ENCODE data around the gene MVD.

DNA sequence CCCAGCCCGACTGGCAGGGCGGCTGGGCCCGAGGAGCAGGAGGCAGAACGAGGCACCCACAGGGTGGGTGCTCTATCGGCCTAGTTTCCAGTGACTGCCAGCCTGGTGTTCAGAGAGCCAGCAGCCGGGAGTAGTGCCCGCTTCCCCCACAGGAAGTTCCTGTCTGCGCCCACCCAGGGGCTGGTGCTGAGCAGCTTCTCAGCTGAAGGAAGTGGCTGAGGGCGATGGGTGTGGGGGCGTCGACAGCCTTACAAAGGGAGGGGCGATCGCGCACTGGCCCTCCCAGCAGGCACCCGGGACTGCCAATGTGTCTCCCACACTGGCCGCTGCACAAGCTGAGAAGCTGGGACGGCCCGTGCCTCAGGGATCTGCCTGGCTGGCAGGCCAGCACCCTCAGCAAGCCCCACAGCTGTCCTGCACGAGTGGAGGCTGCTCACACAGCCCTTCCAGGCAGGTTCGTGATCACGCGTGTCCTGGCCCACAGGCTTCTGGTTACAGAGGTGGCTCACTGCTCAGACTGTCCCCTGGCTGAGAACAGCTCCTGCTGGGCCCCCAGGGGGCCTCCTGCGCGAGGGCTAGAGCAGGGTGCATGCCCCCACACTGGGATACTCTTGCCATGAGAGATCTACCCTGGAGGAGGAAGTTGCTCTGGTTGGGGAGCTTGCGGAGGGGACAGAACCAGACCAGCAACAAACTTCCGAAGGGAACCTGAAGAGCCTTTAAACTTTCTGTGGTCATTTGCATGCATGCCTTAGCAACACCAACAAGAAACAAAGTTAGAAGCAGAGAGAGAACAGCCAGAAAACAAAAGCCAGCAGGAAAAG lies 40.8 kb upstream of the MVD start:
- TF ChIP-seq, protein P1, sequence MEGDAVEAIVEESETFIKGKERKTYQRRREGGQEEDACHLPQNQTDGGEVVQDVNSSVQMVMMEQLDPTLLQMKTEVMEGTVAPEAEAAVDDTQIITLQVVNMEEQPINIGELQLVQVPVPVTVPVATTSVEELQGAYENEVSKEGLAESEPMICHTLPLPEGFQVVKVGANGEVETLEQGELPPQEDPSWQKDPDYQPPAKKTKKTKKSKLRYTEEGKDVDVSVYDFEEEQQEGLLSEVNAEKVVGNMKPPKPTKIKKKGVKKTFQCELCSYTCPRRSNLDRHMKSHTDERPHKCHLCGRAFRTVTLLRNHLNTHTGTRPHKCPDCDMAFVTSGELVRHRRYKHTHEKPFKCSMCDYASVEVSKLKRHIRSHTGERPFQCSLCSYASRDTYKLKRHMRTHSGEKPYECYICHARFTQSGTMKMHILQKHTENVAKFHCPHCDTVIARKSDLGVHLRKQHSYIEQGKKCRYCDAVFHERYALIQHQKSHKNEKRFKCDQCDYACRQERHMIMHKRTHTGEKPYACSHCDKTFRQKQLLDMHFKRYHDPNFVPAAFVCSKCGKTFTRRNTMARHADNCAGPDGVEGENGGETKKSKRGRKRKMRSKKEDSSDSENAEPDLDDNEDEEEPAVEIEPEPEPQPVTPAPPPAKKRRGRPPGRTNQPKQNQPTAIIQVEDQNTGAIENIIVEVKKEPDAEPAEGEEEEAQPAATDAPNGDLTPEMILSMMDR (conservative IDR thresholded peaks at IDR 0.05; ENCODE audit: low read depth in 2 of 2): no peak
- TF ChIP-seq POLR2AphosphoS5 (IDR thresholded peaks at IDR 0.05; ENCODE audit: low read depth) (no peak), EZH2 (IDR thresholded peaks at IDR 0.05; ENCODE audit: low read depth, unreplicated experiment) (no peak), NANOG (IDR thresholded peaks at IDR 0.05; ENCODE audit: borderline replicate concordance) (no peak), ZNF331 (CRISPR knock-in tag; IDR thresholded peaks at IDR 0.05; ENCODE audit: low read depth) (no peak), EZH2phosphoT487 (IDR thresholded peaks at IDR 0.05; ENCODE audit: unreplicated experiment) (no peak), CREB1 (CRISPR knock-in tag; IDR thresholded peaks at IDR 0.05; ENCODE audit: low read depth) (no peak), JUNB (IDR thresholded peaks at IDR 0.05; ENCODE audit: unreplicated experiment) (no peak)
- TF ChIP-seq, protein P2, sequence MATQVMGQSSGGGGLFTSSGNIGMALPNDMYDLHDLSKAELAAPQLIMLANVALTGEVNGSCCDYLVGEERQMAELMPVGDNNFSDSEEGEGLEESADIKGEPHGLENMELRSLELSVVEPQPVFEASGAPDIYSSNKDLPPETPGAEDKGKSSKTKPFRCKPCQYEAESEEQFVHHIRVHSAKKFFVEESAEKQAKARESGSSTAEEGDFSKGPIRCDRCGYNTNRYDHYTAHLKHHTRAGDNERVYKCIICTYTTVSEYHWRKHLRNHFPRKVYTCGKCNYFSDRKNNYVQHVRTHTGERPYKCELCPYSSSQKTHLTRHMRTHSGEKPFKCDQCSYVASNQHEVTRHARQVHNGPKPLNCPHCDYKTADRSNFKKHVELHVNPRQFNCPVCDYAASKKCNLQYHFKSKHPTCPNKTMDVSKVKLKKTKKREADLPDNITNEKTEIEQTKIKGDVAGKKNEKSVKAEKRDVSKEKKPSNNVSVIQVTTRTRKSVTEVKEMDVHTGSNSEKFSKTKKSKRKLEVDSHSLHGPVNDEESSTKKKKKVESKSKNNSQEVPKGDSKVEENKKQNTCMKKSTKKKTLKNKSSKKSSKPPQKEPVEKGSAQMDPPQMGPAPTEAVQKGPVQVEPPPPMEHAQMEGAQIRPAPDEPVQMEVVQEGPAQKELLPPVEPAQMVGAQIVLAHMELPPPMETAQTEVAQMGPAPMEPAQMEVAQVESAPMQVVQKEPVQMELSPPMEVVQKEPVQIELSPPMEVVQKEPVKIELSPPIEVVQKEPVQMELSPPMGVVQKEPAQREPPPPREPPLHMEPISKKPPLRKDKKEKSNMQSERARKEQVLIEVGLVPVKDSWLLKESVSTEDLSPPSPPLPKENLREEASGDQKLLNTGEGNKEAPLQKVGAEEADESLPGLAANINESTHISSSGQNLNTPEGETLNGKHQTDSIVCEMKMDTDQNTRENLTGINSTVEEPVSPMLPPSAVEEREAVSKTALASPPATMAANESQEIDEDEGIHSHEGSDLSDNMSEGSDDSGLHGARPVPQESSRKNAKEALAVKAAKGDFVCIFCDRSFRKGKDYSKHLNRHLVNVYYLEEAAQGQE (IDR thresholded peaks at IDR 0.05; ENCODE audit: unreplicated experiment): no peak
- TF ChIP-seq, protein P3, sequence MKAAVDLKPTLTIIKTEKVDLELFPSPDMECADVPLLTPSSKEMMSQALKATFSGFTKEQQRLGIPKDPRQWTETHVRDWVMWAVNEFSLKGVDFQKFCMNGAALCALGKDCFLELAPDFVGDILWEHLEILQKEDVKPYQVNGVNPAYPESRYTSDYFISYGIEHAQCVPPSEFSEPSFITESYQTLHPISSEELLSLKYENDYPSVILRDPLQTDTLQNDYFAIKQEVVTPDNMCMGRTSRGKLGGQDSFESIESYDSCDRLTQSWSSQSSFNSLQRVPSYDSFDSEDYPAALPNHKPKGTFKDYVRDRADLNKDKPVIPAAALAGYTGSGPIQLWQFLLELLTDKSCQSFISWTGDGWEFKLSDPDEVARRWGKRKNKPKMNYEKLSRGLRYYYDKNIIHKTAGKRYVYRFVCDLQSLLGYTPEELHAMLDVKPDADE (IDR thresholded peaks at IDR 0.05): no peak
- TF ChIP-seq, protein P4, sequence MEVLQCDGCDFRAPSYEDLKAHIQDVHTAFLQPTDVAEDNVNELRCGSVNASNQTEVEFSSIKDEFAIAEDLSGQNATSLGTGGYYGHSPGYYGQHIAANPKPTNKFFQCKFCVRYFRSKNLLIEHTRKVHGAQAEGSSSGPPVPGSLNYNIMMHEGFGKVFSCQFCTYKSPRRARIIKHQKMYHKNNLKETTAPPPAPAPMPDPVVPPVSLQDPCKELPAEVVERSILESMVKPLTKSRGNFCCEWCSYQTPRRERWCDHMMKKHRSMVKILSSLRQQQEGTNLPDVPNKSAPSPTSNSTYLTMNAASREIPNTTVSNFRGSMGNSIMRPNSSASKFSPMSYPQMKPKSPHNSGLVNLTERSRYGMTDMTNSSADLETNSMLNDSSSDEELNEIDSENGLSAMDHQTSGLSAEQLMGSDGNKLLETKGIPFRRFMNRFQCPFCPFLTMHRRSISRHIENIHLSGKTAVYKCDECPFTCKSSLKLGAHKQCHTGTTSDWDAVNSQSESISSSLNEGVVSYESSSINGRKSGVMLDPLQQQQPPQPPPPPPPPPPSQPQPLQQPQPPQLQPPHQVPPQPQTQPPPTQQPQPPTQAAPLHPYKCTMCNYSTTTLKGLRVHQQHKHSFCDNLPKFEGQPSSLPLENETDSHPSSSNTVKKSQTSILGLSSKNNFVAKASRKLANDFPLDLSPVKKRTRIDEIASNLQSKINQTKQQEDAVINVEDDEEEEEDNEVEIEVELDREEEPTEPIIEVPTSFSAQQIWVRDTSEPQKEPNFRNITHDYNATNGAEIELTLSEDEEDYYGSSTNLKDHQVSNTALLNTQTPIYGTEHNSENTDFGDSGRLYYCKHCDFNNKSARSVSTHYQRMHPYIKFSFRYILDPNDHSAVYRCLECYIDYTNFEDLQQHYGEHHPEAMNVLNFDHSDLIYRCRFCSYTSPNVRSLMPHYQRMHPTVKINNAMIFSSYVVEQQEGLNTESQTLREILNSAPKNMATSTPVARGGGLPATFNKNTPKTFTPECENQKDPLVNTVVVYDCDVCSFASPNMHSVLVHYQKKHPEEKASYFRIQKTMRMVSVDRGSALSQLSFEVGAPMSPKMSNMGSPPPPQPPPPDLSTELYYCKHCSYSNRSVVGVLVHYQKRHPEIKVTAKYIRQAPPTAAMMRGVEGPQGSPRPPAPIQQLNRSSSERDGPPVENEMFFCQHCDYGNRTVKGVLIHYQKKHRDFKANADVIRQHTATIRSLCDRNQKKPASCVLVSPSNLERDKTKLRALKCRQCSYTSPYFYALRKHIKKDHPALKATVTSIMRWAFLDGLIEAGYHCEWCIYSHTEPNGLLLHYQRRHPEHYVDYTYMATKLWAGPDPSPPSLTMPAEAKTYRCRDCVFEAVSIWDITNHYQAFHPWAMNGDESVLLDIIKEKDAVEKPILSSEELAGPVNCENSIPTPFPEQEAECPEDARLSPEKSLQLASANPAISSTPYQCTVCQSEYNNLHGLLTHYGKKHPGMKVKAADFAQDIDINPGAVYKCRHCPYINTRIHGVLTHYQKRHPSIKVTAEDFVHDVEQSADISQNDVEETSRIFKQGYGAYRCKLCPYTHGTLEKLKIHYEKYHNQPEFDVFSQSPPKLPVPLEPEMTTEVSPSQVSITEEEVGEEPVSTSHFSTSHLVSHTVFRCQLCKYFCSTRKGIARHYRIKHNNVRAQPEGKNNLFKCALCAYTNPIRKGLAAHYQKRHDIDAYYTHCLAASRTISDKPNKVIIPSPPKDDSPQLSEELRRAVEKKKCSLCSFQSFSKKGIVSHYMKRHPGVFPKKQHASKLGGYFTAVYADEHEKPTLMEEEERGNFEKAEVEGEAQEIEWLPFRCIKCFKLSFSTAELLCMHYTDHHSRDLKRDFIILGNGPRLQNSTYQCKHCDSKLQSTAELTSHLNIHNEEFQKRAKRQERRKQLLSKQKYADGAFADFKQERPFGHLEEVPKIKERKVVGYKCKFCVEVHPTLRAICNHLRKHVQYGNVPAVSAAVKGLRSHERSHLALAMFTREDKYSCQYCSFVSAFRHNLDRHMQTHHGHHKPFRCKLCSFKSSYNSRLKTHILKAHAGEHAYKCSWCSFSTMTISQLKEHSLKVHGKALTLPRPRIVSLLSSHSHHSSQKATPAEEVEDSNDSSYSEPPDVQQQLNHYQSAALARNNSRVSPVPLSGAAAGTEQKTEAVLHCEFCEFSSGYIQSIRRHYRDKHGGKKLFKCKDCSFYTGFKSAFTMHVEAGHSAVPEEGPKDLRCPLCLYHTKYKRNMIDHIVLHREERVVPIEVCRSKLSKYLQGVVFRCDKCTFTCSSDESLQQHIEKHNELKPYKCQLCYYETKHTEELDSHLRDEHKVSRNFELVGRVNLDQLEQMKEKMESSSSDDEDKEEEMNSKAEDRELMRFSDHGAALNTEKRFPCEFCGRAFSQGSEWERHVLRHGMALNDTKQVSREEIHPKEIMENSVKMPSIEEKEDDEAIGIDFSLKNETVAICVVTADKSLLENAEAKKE (CRISPR knock-in tag; IDR thresholded peaks at IDR 0.05): no peak

Measured in GM23338 (cell line).